SK-N-SH treated with all-trans-retinoic acid at 6 μM for 48 hours (cell line): Measurements from ENCODE around the gene GAD1.

Experiments
- ATAC-seq: fragments of 200-7000 bp; cut with Tn5 transposase; 3 replicates; pipeline ENCODE4 v1.9.1; 2020; ENCODE audit warnings: mild to moderate bottlenecking, moderate library complexity
- ARNTL ChIP-seq: fragments of 450-650 bp; formaldehyde crosslinking; IDR thresholded peaks from 2 replicates; pipeline ENCODE4 v1.5.0; 2020; ENCODE audit warnings: low read depth, mild to moderate bottlenecking, moderate library complexity, borderline replicate concordance
- BACH2 ChIP-seq: fragments of 250-450 bp; sonication (Bioruptor Pico); IDR thresholded peaks from 2 replicates; pipeline ENCODE4 v1.9.0; 2021; ENCODE audit warnings: mild to moderate bottlenecking, borderline replicate concordance
- CREB5 ChIP-seq: fragments of 250-450 bp; sonication (Bioruptor Pico); IDR thresholded peaks from 2 replicates; pipeline ENCODE4 v1.5.1; 2020; ENCODE audit warnings: low read depth, mild to moderate bottlenecking, moderate library complexity
- CSDC2 ChIP-seq: fragments of 250-450 bp; sonication (Bioruptor Pico); IDR thresholded peaks from 2 replicates; pipeline ENCODE4 v1.5.0; 2020; ENCODE audit warnings: mild to moderate bottlenecking, moderate library complexity
- ESRRG ChIP-seq: fragments of 250-450 bp; sonication (Bioruptor Pico); IDR thresholded peaks from 2 replicates; pipeline ENCODE4 v1.6.1; 2021; ENCODE audit warnings: mild to moderate bottlenecking
- GLIS3 ChIP-seq: fragments of 250-450 bp; sonication (Bioruptor Pico); IDR thresholded peaks from 2 replicates; pipeline ENCODE4 v1.5.0; 2020; ENCODE audit warnings: mild to moderate bottlenecking, moderate library complexity
- ISL1 ChIP-seq: fragments of 250-450 bp; sonication (Bioruptor Pico); IDR thresholded peaks from 2 replicates; pipeline ENCODE4 v2.1.2; 2022; ENCODE audit warnings: mild to moderate bottlenecking, moderate library complexity
- OSR1 ChIP-seq: fragments of 250-450 bp; sonication (Bioruptor Pico); IDR thresholded peaks from 2 replicates; pipeline ENCODE4 v1.8.0; 2022; ENCODE audit warnings: moderate library complexity, mild to moderate bottlenecking, inconsistent platforms
- PATZ1 ChIP-seq: fragments of 250-450 bp; sonication (Bioruptor Pico); IDR thresholded peaks from 2 replicates; pipeline ENCODE4 v1.8.0; 2020; ENCODE audit warnings: mild to moderate bottlenecking, moderate library complexity, borderline replicate concordance
- POU6F1 ChIP-seq: fragments of 250-450 bp; sonication (Bioruptor Pico); IDR thresholded peaks from 2 replicates; pipeline ENCODE4 v1.8.0; 2021; ENCODE audit warnings: low read depth, mild to moderate bottlenecking, moderate library complexity, borderline replicate concordance
- PPARA ChIP-seq: fragments of 250-450 bp; sonication (Bioruptor Pico); IDR thresholded peaks from 2 replicates; pipeline ENCODE4 v1.5.0; 2020; ENCODE audit warnings: mild to moderate bottlenecking, borderline replicate concordance
- RARB ChIP-seq: fragments of 250-450 bp; sonication (Bioruptor Pico); IDR thresholded peaks from 2 replicates; pipeline ENCODE4 v1.8.0; 2021; ENCODE audit warnings: mild to moderate bottlenecking, moderate library complexity
- SNAI2 ChIP-seq: fragments of 250-450 bp; sonication (Bioruptor Pico); IDR thresholded peaks from 2 replicates; pipeline ENCODE4 v1.5.0; 2020; ENCODE audit warnings: mild to moderate bottlenecking, moderate library complexity
- TCF4 ChIP-seq: fragments of 250-450 bp; sonication (Bioruptor Pico); IDR thresholded peaks from 2 replicates; pipeline ENCODE4 v1.8.0; 2021; ENCODE audit warnings: mild to moderate bottlenecking, moderate library complexity, borderline replicate concordance
- TOX ChIP-seq: fragments of 250-450 bp; sonication (Bioruptor Pico); IDR thresholded peaks from 2 replicates; pipeline ENCODE4 v1.8.0; 2021; ENCODE audit warnings: mild to moderate bottlenecking, moderate library complexity, borderline replicate concordance
- ZFP3 ChIP-seq: fragments of 250-450 bp; sonication (Bioruptor Pico); IDR thresholded peaks from 2 replicates; pipeline ENCODE4 v1.5.0; 2020; ENCODE audit warnings: mild to moderate bottlenecking, moderate library complexity
- ZFP30 ChIP-seq: fragments of 450-650 bp; formaldehyde crosslinking; IDR thresholded peaks from 2 replicates; pipeline ENCODE4 v1.5.0; 2022; ENCODE audit warnings: mild to moderate bottlenecking, moderate library complexity
- ZNF565 ChIP-seq: fragments of 450-650 bp; formaldehyde crosslinking; conservative IDR thresholded peaks from 2 replicates; pipeline ENCODE4 v1.5.0; 2020; ENCODE audit warnings: low read depth, mild to moderate bottlenecking, moderate library complexity
- ZNF70 ChIP-seq: fragments of 450-650 bp; formaldehyde crosslinking; IDR thresholded peaks from 2 replicates; pipeline ENCODE4 v1.5.0; 2020; ENCODE audit warnings: mild to moderate bottlenecking, moderate library complexity
- ZNF8 ChIP-seq: fragments of 450-650 bp; formaldehyde crosslinking; IDR thresholded peaks from 2 replicates; pipeline ENCODE4 v1.5.0; 2020; ENCODE audit warnings: mild to moderate bottlenecking, moderate library complexity
- TF ChIP-seq, protein P1 (sequence below): fragments of 250-450 bp; sonication (Bioruptor Pico); IDR thresholded peaks from 2 replicates; pipeline ENCODE4 v1.5.1; 2021; ENCODE audit warnings: mild to moderate bottlenecking, moderate library complexity

Gene GAD1

DNA sequence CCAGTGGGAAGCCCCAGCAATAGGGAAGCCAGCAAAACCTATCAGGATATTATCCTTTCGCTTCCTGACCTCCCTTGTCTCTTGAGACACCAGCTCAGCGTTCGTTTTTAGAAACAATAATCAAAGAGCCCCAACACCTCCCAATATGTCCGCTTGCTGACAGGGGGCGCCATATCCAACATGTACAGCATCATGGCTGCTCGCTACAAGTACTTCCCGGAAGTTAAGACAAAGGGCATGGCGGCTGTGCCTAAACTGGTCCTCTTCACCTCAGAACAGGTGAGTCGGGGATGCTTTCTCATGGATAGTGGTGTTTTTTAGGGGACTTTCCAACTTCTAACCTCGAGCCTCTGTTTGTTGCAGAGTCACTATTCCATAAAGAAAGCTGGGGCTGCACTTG is 28.7 kb downstream of the GAD1 start:
- no peak for TF ChIP-seq BACH2 (CRISPR knock-in tag)
- ATAC-seq: no peak

GRCh38 chr2:170846314-170846713 is 29.6 kb downstream of the GAD1 start:
- no peak for TF ChIP-seq ISL1 (CRISPR knock-in tag)
- TF ChIP-seq TOX (CRISPR knock-in tag): no peak
- TF ChIP-seq ZNF70 (CRISPR knock-in tag): no peak
- no peak for TF ChIP-seq CSDC2 (CRISPR knock-in tag)
- no peak for TF ChIP-seq ZNF8 (CRISPR knock-in tag)
- TF ChIP-seq CREB5 (CRISPR knock-in tag): no peak
- TF ChIP-seq BACH2 (CRISPR knock-in tag): no peak
- TF ChIP-seq SNAI2 (CRISPR knock-in tag): no peak
- TF ChIP-seq PPARA (CRISPR knock-in tag): no peak
- TF ChIP-seq POU6F1 (CRISPR knock-in tag): no peak
- TF ChIP-seq GLIS3 (CRISPR knock-in tag): no peak
- no peak for TF ChIP-seq ARNTL (CRISPR knock-in tag)
- TF ChIP-seq ZFP3 (CRISPR knock-in tag): no peak
- no peak for TF ChIP-seq ESRRG (CRISPR knock-in tag)
- TF ChIP-seq ZFP30 (CRISPR knock-in tag): no peak
- TF ChIP-seq OSR1 (CRISPR knock-in tag): no peak
- TF ChIP-seq, protein P1, sequence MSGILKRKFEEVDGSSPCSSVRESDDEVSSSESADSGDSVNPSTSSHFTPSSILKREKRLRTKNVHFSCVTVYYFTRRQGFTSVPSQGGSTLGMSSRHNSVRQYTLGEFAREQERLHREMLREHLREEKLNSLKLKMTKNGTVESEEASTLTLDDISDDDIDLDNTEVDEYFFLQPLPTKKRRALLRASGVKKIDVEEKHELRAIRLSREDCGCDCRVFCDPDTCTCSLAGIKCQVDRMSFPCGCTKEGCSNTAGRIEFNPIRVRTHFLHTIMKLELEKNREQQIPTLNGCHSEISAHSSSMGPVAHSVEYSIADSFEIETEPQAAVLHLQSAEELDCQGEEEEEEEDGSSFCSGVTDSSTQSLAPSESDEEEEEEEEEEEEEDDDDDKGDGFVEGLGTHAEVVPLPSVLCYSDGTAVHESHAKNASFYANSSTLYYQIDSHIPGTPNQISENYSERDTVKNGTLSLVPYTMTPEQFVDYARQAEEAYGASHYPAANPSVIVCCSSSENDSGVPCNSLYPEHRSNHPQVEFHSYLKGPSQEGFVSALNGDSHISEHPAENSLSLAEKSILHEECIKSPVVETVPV: no peak
- ATAC-seq: no peak; the same call in 2 of the 3 replicates

GRCh38 chr2:170847716-170848115 is 31.0 kb downstream of the GAD1 start:
- no peak for ATAC-seq
- TF ChIP-seq RARB (CRISPR knock-in tag): no peak
- no peak for TF ChIP-seq ZNF565 (CRISPR knock-in tag)
- TF ChIP-seq GLIS3 (CRISPR knock-in tag): no peak
- no peak for TF ChIP-seq POU6F1 (CRISPR knock-in tag)
- TF ChIP-seq ARNTL (CRISPR knock-in tag): no peak

DNA sequence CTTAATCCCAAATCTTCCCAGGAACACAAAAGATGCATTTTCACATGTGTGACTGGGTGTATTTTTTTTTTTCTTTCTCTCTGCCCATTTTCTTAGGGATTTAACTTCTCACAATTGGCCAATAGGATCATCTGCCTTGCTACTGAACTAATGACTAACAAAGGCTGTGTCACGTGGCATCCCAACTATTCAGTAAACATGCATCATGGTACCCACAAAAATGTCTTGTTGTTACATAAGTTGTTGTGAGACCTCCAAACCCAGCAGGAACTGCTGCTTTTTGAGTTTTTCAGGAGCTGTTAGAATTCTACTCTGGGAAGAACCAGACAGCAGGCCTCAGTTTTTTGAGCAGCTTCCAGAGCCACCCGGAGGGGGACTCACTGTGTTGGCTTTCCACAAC is 31.9 kb downstream of the GAD1 start:
- peak; percentile 35; the same call in 2 of the 3 replicates for ATAC-seq
- no peak for TF ChIP-seq ARNTL (CRISPR knock-in tag)
- no peak for TF ChIP-seq PATZ1 (CRISPR knock-in tag)
- TF ChIP-seq ZNF70 (CRISPR knock-in tag): no peak
- no peak for TF ChIP-seq TOX (CRISPR knock-in tag)
- no peak for TF ChIP-seq ZNF8 (CRISPR knock-in tag)
- no peak for TF ChIP-seq POU6F1 (CRISPR knock-in tag)
- no peak for TF ChIP-seq TCF4 (CRISPR knock-in tag)
- TF ChIP-seq ZFP3 (CRISPR knock-in tag): no peak
- TF ChIP-seq, all 23 proteins: peak for 0
